Keratinocyte (primary cell): ENCODE data around the gene FTCD.

Experiments used
- CTCF ChIP-seq, 3 experiments: IDR thresholded peaks in 1 of 3; conservative IDR thresholded peaks in 1 of 3; optimal IDR thresholded peaks in 1 of 3; 2 replicates in 2 of 3; 3 replicates in 1 of 3; pipeline versions ENCODE3 to v1.5.1; 2011; ENCODE audit warnings: low read length in 3 of 3, mild to moderate bottlenecking in 3 of 3, moderate library complexity in 2 of 3, control low read depth in 1 of 3, inconsistent platforms in 1 of 3; ENCODE audit not compliant: insufficient read depth in 2 of 3; ENCODE audit errors: extremely low read depth in 1 of 3
- EZH2 ChIP-seq: IDR thresholded peaks from one replicate; pipeline ENCODE4 v1.6.1; 2012; ENCODE audit warnings: inconsistent platforms, mild to moderate bottlenecking, low read length, moderate library complexity

GRCh38 chr21:46095814-46096595 lies 59.4 kb downstream of the FTCD start:
- TF ChIP-seq CTCF (optimal IDR thresholded peaks at IDR 0.05 in 1 of 3, IDR thresholded peaks at IDR 0.05 in 1 of 3, conservative IDR thresholded peaks at IDR 0.05 in 1 of 3; ENCODE audit: extremely low read depth in 1 of 3, insufficient read depth in 2 of 3, low read length in 3 of 3) (no peak), EZH2 (no peak)
